NCI-H226 (cell line): ENCODE data around the gene NUTM2D.
"Not testable (repeated sequence)": the region's sequence is repeated elsewhere in the genome, so short reads cannot be mapped to it uniquely, and the experiment has no call there.

Experiments
- DNase-seq: peaks from one replicate; pipeline ENCODE4 v3.0.0-alpha.2; 2015

Gene NUTM2D

DNA sequence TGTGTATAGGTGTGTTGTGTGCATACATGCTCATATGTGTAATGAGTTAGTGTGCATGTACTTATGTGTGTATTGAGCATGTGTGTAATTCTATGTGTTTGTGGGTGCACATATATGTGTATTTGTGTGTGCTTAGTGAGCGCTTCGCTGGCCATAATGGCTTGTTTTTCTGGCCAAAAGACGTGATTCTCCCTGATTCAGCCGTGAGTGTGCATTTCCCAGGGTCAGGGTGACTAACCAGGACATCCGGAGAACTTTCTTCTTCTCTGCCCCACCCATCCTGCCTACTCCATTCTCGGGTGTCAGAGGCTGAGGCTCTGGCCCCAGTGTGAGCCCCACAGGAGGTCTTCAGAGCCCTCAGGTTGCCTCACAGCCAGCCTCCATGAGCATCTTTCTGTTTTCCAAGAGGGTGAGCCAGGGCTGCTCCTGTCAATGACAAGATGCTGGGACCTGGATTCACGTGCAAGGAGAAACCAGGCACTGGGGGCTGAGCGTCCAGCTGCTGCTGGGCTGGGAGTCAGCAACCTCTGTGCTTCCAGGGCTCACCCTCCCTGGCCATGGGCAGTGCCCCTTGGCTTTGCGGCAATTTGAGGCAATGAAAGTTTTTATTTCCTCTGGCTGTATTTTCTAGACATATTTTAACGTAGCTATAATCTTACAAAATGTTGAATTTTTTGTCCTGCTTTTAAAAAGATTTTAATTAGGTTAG, 25.8 kb downstream of the NUTM2D start:
- not testable (repeated sequence) for DNase-seq

DNA sequence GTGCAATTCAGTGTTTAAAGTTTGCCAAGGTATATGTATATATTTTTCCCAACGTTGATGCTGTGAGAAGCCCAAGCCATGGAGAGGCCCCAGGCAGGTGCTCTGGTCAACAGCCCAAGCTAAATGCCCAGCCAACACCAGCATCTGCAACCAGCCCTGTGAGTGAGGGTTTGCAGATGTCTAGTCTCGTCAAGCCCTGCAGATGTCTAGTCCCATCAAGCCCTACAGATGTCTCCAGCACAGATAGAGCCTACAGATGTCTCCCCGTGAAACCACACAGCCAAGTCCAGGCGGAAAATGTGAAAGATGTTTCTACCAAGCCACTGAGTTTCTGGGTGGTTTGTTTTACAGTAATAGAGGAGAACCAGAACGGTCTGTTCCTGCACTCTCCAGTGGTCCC, 26.7 kb downstream of the NUTM2D start:
- not testable (repeated sequence) for DNase-seq

DNA sequence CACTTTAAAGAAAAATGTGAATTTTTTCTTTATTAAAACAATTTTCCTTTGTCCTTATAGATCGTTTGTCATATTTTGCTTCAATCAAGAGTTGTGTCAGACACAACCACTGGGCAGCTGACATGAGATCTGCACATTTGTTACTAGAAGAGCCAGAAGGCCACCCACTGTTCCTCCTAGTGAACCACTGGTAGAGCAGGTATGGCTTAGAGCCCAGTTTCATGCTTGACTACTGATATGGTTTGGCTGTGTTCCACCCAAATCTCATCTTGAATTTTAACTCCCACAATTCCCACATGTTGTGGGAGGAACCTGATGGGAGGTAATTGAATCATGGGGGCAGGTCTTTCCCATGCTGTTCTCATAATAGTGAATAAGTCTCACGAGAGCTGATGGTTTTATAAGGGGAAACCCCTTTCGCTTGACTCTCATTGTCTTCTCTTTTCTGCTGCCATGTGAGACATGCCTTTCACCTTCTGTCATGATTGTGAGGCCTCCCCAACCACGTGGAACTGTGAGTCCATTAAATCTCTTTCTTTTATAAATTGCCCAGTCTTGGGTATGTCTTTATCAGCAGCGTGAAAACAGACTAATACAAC, 28.3 kb downstream of the NUTM2D start:
- not testable (repeated sequence) for DNase-seq

DNA sequence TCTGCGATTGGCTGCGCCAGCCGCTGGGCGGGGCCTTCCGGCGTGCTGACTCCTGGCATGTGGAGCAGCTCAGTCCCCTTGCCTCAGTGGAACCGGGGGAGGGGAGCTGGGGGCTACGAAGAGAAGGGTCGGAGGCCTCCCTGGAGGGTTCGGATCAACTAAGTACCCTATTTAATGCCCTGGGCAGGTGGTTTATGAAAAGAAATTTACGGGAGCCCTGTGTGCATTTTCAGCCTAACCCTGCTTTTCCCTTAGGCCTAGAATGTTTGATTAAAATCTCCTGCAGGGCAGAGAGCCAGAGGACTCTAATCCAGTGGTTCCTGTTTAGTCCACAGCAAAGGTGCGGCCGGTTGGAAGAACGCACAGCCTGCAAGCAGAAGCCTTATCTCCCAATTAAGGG, 33.8 kb downstream of the NUTM2D start:
- DNase-seq, result not testable (repeated sequence)

DNA sequence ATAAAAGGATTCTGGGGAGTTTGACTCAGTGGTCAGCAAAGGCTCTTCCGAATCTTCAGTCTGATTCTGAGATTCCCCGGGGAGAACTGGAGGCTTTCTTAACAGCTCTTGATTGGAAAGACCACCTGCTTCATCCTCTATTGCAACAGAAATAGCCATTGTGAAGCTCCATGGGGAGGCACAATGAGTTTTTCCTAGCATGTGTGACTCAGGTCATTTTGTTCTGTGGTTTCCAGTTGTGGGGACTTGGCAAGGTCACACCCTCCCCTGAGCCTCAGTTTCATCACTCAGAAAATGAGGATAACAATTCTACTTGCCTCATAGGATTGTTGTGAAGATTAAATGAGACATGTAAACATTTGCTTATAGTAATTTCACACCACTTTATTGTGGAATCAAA, 38.7 kb downstream of the NUTM2D start:
- not testable (repeated sequence) for DNase-seq

DNA sequence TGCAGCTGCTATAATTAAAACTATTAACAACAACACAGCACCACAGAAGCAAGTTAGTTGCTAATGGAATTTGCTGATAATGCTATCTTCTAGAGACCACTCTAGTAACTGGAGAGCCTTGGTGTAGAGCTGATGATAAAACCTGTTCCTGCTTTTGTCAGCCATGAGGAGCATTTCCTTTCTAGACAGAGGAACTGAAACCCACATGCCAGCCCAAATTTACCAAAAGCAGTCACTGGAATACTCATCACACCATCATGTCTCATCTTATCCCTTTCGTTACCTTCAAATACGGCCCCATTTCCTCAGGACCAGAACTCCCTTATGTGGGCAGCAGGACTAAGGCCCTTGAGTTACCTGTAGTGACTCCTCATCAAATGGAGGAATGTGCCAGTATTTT, 40.9 kb downstream of the NUTM2D start:
- DNase-seq, result not testable (repeated sequence)

DNA sequence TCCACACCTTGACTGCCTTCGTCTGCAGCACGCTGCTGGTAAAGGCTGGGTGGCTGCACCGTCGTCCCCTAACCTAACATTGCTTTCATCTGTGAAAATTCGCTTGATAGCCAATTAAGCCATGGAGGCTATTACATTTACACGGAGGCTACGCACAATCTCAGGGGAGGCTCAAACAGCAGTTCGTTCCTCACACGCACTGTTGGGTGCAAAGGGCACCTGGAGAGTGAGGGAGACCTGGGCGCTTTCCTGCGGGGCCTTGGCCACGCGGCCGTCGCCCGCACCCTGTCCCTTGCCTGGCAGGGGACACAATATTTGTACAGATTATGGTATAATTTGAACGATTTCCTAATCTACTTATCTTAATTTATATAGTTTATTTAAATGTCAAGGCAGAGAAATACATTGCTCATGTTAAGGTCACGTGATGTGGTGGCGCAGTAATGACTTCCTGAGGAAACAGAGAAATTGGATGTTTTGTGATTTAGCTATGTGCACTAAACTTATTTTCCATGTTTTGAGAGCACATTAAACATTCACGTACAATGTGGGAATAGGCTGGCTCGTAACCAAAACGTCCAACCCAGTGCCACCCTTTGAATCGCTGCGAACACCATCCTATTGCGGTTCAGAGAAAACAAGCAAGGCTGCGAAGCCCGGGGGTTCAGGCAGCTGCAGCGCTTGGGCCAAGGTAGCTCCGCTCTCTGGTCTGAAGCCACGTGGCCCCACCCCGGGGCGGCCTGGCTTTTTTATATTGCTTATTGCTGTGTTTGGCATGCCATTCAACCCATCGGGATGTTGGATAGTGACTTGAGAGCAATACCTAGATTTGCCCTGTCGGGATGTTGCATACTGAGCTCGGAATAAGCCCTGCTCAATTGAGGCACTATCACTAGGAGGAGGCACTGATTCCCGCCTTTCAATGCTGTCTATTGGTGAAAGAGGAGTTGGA, 50.2 kb downstream of the NUTM2D start:
- DNase-seq, result not testable (repeated sequence)

DNA sequence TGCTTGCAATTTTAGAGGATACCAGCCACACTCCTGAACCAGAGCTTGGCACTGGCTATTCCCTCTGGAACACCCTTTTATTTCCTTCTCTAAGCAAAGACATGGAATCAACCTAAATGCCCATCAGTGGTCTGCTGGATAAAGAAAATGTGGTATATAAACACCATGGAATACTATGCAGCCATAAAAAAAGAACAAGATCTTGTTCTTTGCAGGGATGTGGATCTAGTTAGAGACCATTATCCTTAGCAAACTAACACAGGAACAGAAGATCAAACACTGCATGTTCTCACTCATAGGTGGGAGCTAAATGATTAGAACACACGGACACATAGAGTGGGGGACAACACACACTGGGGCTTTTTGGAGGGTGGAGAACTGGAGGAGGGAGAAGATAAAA, 56.4 kb downstream of the NUTM2D start:
- DNase-seq, result not testable (repeated sequence)
